ENCODE data around the gene FRAT1.

Gene FRAT1

DNA sequence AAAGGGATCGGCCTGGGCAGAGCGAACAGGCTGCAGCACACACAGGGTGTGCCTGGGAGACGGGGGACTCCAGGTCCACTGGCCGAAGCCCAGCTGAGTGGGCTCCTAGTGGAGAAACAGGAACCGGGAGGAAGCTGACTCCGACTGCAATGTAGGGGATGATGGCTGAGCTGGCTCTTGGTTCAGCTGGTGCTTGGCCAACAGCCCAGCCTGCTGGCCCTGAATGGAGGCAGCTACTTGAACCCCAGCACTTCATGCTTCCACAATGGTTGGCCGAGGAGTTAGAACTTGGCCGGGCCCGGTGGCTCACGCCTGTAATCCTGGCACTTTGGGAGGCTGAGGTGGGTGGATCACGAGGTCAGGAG is 42.4 kb downstream of the FRAT1 start:
- Histone ChIP-seq H3K27ac (no peak overlapping the region), H3K36me3 (replicated peaks) (peaks cover 55% of the 10 kb centered on the region), H3K4me3 (ENCODE audit: low read depth, low read length) (no peak overlapping the region), H3K27me3 (replicated peaks) (no peaks in the 10 kb centered on the region)
- DNase-seq = no peak
- in situ Hi-C loops (cut with HindIII; ENCODE audit: low pct_ligation_motif_present, low sequenced_read_pairs) = no loop called here
- TF ChIP-seq, protein P1, sequence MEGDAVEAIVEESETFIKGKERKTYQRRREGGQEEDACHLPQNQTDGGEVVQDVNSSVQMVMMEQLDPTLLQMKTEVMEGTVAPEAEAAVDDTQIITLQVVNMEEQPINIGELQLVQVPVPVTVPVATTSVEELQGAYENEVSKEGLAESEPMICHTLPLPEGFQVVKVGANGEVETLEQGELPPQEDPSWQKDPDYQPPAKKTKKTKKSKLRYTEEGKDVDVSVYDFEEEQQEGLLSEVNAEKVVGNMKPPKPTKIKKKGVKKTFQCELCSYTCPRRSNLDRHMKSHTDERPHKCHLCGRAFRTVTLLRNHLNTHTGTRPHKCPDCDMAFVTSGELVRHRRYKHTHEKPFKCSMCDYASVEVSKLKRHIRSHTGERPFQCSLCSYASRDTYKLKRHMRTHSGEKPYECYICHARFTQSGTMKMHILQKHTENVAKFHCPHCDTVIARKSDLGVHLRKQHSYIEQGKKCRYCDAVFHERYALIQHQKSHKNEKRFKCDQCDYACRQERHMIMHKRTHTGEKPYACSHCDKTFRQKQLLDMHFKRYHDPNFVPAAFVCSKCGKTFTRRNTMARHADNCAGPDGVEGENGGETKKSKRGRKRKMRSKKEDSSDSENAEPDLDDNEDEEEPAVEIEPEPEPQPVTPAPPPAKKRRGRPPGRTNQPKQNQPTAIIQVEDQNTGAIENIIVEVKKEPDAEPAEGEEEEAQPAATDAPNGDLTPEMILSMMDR (IDR thresholded peaks at IDR 0.05; ENCODE audit: low read depth, low read length, missing control alignments) = no peak

GRCh38 chr10:97362310-97363033 is 43.4 kb downstream of the FRAT1 start:
- Histone ChIP-seq H3K4me3 (ENCODE audit: low read depth, low read length) (no peak overlapping the region), H3K27ac (no peak overlapping the region), H3K36me3 (replicated peaks) (peaks cover 54% of the 10 kb centered on the region), H3K27me3 (replicated peaks) (no peaks in the 10 kb centered on the region)
- in situ Hi-C loops (cut with HindIII; ENCODE audit: low pct_ligation_motif_present, low sequenced_read_pairs) = no loop called here
- TF ChIP-seq, protein P1 (IDR thresholded peaks at IDR 0.05; ENCODE audit: low read depth, low read length, missing control alignments) = no peak
- no peak for DNase-seq

DNA sequence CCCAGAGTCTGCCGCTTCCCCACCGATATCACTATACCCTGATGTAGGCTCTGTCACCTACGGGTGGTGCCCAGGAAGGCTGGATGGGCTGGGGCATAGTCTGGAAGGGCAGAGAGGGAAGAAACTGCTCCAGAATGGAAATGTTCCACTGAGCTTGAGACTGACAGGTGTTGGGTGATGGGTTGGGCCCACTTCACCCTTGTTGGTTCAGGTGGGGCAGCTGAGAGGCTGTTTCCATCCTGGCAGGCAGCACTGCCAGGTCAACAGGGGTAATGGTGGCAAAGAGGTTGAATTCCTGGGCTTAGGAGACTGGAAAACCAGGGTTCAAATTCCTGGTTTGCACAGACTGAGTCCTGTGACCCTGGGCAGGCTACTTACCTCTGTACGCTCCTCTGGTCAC is 44.0 kb downstream of the FRAT1 start:
- no peak overlapping the region for H3K4me3 ChIP-seq (ENCODE audit: low read depth, low read length)
- peaks cover 58% of the 10 kb centered on the region for H3K36me3 ChIP-seq (replicated peaks)
- TF ChIP-seq, protein P1 (IDR thresholded peaks at IDR 0.05; ENCODE audit: low read depth, low read length, missing control alignments) = no peak
- no peaks in the 10 kb centered on the region for H3K27me3 ChIP-seq (replicated peaks)
- in situ Hi-C loops (cut with HindIII; ENCODE audit: low pct_ligation_motif_present, low sequenced_read_pairs) = no loop called here
- no peak overlapping the region for H3K27ac ChIP-seq
- no peak for DNase-seq

DNA sequence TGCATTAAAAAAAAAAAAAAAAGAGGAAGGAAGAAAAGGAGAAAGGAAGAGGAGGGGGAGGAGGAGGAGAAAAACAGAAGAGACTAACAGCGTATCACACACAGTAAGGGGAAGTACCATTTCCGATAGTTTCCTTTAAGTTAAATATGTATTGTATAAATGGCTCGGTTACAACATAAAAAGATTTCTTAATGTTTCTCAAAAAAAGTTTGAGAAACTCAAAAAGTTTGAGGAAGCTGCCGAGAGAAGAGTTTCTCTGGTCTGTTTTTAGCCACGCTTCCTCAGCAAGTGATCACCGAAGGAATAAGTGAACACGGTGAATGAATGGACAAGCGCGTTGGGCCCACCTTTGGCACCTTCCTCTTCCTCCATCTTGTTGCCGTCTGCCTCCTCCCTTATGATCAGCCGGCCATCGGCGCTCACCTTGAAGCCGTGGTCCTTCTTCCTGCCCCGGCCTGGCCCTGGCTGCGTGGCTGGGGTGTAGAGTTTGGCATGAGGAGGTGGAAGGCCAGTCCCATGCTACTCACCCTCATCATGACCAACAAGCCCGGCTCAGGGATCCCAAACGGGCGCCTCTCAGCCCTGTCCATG is 46.8 kb downstream of the FRAT1 start:
- H3K4me3 ChIP-seq (ENCODE audit: low read depth, low read length) = no peak overlapping the region
- TF ChIP-seq, protein P1 (IDR thresholded peaks at IDR 0.05; ENCODE audit: low read depth, low read length, missing control alignments) = no peak
- no peak overlapping the region for H3K27ac ChIP-seq
- H3K27me3 ChIP-seq (replicated peaks) = no peaks in the 10 kb centered on the region
- DNase-seq = no peak
- H3K36me3 ChIP-seq (replicated peaks) = peaks cover 57% of the 10 kb centered on the region
- in situ Hi-C loops (cut with HindIII; ENCODE audit: low pct_ligation_motif_present, low sequenced_read_pairs) = no loop called here

DNA sequence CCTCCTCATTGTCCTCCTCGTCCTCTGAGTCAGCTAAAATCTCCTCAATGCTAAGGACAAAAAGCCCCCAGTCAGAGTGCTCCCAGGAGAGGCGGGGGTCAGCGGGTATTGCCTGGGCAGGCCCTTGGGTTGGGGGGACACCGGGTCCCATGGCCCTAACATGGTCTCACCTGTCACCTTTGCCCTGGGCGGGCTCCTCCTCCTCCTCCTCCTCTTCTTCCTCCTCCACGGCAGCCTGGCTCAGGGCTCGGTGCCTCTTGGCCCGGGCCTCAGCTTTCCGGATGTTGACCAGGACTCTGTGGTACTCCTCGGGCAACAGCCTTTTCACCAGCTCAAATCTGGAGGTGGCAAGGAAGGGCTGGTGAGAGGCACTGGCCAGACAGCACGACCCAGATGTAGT is 47.5 kb downstream of the FRAT1 start:
- H3K36me3 ChIP-seq (replicated peaks) = peaks cover 62% of the 10 kb centered on the region
- in situ Hi-C loops (cut with HindIII; ENCODE audit: low pct_ligation_motif_present, low sequenced_read_pairs) = no loop called here
- TF ChIP-seq, protein P1 (IDR thresholded peaks at IDR 0.05; ENCODE audit: low read depth, low read length, missing control alignments) = no peak
- no peak overlapping the region for H3K4me3 ChIP-seq (ENCODE audit: low read depth, low read length)
- no peak for DNase-seq
- H3K27me3 ChIP-seq (replicated peaks) = no peaks in the 10 kb centered on the region
- H3K27ac ChIP-seq = no peak overlapping the region

Measured in brain microvascular endothelial cell (primary cell).